Measurements from ENCODE around the gene R3HCC1L.

GRCh38 chr10:98254234-98254974 is 119.9 kb downstream of the R3HCC1L start:
- no peak for TF ChIP-seq EHMT2 (IDR thresholded peaks at IDR 0.05; ENCODE audit: low read depth)
- no peak for TF ChIP-seq TFCP2L1 (CRISPR knock-in tag; IDR thresholded peaks at IDR 0.05)
- TF ChIP-seq CHD2 (IDR thresholded peaks at IDR 0.05; ENCODE audit: low read length, partially characterized antibody), result no peak
- no peak for TF ChIP-seq KDM5A (IDR thresholded peaks at IDR 0.05)
- TF ChIP-seq POLR2A (IDR thresholded peaks at IDR 0.05; ENCODE audit: low read length), result no peak
- TF ChIP-seq RAD21 (conservative IDR thresholded peaks at IDR 0.05 in 1 of 2, IDR thresholded peaks at IDR 0.05 in 1 of 2), result no peak
- TF ChIP-seq CBX2 (IDR thresholded peaks at IDR 0.05; ENCODE audit: borderline replicate concordance, low read depth), result no peak
- TF ChIP-seq CTCF (IDR thresholded peaks at IDR 0.05), result no peak
- TF ChIP-seq, protein P1, sequence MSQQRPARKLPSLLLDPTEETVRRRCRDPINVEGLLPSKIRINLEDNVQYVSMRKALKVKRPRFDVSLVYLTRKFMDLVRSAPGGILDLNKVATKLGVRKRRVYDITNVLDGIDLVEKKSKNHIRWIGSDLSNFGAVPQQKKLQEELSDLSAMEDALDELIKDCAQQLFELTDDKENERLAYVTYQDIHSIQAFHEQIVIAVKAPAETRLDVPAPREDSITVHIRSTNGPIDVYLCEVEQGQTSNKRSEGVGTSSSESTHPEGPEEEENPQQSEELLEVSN (IDR thresholded peaks at IDR 0.05; ENCODE audit: borderline replicate concordance, low read depth), result no peak
